ENCODE data around the gene CCDC152. TPM values are rescaled to one million over a fixed set of nuclear protein-coding genes. Genes with fewer than 3 reads are reported as not detected.
"Not testable (repeated sequence)": the region's sequence is repeated elsewhere in the genome, so short reads cannot be mapped to it uniquely, and the experiment has no call there.

CCDC152 gene
- polyA plus RNA-seq, 6 donors from 2014 or later: 0.82 to 5.4 (median 2.8) TPM

DNA sequence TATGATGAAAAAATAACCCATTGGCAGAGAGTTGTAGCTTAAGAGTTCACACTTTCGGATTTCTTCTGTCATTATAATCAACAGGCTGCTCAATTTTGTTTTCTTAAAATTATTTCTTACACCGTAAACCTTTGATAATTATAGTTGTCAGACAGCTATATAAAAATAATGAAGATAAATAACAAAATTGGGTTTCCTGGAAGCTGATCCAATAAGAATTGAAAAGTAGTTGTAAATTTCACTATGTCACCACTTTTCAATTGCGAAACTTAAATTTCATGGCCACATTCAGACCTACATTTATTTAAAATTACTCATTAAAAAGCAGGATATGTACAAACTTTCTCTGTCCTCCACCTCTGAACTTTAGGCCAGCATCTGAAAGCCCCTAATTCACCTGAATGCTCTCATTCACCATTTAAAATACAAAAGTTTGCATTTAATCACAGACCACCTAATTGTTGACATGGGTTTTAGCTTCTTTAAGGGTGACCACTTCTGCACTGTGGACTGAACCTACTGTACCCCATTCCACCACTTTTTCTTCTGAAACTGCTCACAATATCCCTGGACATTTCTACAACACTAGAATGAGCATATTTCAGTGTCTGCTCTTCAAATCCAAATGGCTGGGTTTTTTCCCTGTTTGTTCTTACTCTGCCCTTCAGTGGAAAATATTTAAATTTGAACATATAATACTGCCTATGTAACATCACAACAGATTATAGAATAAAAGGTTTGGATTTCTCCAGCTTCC, 54.4 kb downstream of the CCDC152 start:
- H3K27ac Mint-ChIP-seq: no peak overlapping the region
- no peak overlapping the region for H3K4me3 Mint-ChIP-seq
- ATAC-seq (ENCODE audit: low read depth in 2 of 2) (no peak), DNase-seq (no peak)
- H3K27me3 Mint-ChIP-seq: no peaks in the 10 kb centered on the region
- no peaks in the 10 kb centered on the region for H3K9me3 Mint-ChIP-seq
- no peaks in the 10 kb centered on the region for H3K4me1 Mint-ChIP-seq
- no peaks in the 10 kb centered on the region for H3K36me3 Mint-ChIP-seq

GRCh38 chr5:42811591-42812446, 55.2 kb downstream of the CCDC152 start, which contains the start of gene SELENOP:
SELENOP (minus strand) TSS chr5:42811892; CDS start chr5:42808353, 3,539 bp downstream.
- Mint-ChIP-seq H3K27me3 (no peaks in the 10 kb centered on the region), H3K4me1 (no peaks in the 10 kb centered on the region), H3K27ac (peak within 1 kb of the TSS in 1 of 6 donors; percentile 41), H3K9me3 (no peaks in the 10 kb centered on the region), H3K4me3 (no peak within 1 kb of the TSS), H3K36me3 (no peaks in the 10 kb centered on the region)
- DNase-seq (no peak), ATAC-seq (ENCODE audit: low read depth in 2 of 2) (no peak)

GRCh38 chr5:42812620-42813019, 56.0 kb downstream of the CCDC152 start:
- Mint-ChIP-seq H3K9me3 (no peaks in the 10 kb centered on the region), H3K27ac (no peak overlapping the region), H3K4me1 (no peaks in the 10 kb centered on the region), H3K4me3 (no peak overlapping the region), H3K27me3 (no peaks in the 10 kb centered on the region), H3K36me3 (no peaks in the 10 kb centered on the region)
- no peak for DNase-seq
- no peak for ATAC-seq (ENCODE audit: low read depth in 2 of 2)

DNA sequence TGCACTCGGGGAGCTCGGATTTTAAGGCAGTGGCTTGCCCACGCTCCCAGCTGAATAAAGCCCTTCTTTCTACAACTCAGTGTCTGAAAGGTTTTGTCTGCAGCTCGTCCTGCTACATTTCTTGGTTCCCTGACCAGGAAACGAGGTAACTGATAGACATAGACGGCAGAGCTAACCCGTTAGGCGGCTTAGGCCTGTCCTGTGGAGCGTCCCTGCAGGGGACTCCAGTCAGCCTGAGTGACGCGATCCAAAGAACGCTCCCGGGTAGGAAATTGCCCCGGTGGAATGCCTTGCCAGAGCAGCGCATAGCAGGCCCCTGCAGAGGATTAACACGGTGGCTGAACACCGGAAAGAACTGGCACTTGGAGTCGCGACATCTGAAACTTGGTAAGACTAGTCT, 56.9 kb downstream of the CCDC152 start:
- no peak for ATAC-seq (ENCODE audit: low read depth in 2 of 2)
- Mint-ChIP-seq H3K27me3 (no peaks in the 10 kb centered on the region), H3K27ac (no peak overlapping the region), H3K4me3 (no peak overlapping the region), H3K9me3 (no peaks in the 10 kb centered on the region), H3K4me1 (no peaks in the 10 kb centered on the region), H3K36me3 (no peaks in the 10 kb centered on the region)
- DNase-seq: no peak

- ATAC-seq (ENCODE audit: low read depth in 2 of 2); DNase-seq; H3K4me1 Mint-ChIP-seq; H3K4me3 Mint-ChIP-seq; H3K9me3 Mint-ChIP-seq; H3K27me3 Mint-ChIP-seq; H3K36me3 Mint-ChIP-seq; H3K27ac Mint-ChIP-seq: not testable (repeated sequence)
Measured at GRCh38 chr5:42816546-42816945, 59.9 kb downstream of the CCDC152 start.

DNA sequence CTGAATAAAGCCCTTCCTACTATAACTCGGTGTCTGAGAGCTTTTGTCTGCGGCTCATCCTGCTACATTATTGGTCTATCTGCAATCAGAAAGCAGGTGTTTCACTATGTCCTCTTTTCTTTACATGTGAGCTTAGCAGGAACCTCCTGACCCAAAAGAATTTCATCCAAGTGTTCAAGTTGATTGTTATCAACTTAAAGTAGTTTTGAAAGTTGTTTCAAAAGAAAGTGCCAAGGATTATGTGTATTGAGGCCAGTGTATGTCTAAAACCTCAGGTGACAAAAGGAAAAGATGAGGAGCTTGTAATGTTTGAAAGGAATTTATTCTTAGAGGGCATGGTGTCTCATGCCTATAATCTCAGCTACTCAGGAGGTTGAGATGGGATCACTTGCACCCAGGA, 63.1 kb downstream of the CCDC152 start:
- DNase-seq (no peak), ATAC-seq (ENCODE audit: low read depth in 2 of 2) (no peak)
- Mint-ChIP-seq H3K27me3 (peaks cover 0 to 5% (median 0%) of the 10 kb centered on the region in 3 donors), H3K4me1 (no peaks in the 10 kb centered on the region), H3K4me3 (no peak overlapping the region), H3K9me3 (no peaks in the 10 kb centered on the region), H3K27ac (no peak overlapping the region), H3K36me3 (no peaks in the 10 kb centered on the region)

- Mint-ChIP-seq H3K4me1 (no peaks in the 10 kb centered on the region), H3K4me3 (no peak overlapping the region), H3K27ac (no peak overlapping the region), H3K9me3 (no peaks in the 10 kb centered on the region), H3K36me3 (no peaks in the 10 kb centered on the region), H3K27me3 (peaks cover 0 to 5% (median 3%) of the 10 kb centered on the region in 3 donors)
- ATAC-seq (ENCODE audit: low read depth in 2 of 2): no peak
- no peak for DNase-seq
Measured at GRCh38 chr5:42822548-42822947, 65.9 kb downstream of the CCDC152 start.

GRCh38 chr5:42824347-42824976, 67.8 kb downstream of the CCDC152 start:
- Mint-ChIP-seq H3K4me3 (no peak overlapping the region), H3K36me3 (no peaks in the 10 kb centered on the region), H3K27me3 (peaks cover 0 to 9% (median 5%) of the 10 kb centered on the region in 3 donors)

DNA sequence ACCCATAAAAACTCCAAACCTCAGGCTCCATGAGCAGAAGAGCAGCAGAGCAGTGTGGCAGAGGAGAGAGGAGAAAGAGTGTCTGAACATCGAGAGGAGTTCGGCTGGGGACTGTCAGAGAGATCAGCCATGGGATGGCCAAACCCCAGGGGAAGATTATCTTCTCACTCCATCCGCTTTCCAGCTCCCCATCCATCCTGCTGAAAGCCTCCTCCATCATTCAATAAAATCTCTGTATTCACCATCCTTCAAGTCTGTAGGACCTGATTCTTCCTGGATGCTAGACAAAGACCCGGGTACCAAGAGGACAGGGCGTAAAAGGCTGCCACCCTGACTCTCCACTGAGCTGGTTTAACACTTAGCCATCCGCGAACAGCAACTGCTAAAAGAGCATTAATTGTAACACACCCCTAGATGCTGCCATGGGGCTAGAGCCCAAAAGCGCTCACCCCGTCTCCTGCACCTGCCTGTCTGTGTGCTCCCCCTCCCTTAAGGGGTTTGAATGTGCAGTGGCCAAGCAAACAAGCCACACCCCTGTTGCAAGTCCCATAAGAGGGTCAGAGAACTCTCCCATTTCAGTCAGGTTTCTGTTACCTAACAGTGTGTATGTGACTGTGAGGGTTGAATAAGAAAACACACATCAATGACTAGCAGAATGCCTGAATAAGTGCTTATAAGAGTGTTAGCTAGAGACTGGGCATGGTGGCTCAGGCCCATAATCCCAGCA, 69.0 kb downstream of the CCDC152 start:
- H3K4me3 Mint-ChIP-seq: no peak overlapping the region
- ATAC-seq (ENCODE audit: low read depth in 2 of 2): no peak
- peaks cover 0 to 1% (median 0%) of the 10 kb centered on the region in 7 donors for H3K9me3 Mint-ChIP-seq
- no peaks in the 10 kb centered on the region for H3K4me1 Mint-ChIP-seq
- no peak for DNase-seq
- H3K27ac Mint-ChIP-seq: no peak overlapping the region
- H3K27me3 Mint-ChIP-seq: peaks cover 2 to 10% (median 5%) of the 10 kb centered on the region in 3 donors
- H3K36me3 Mint-ChIP-seq: no peaks in the 10 kb centered on the region

More at GRCh38 chr5:42824347-42824976, 67.8 kb downstream of the CCDC152 start:
- Mint-ChIP-seq H3K9me3 (no peaks in the 10 kb centered on the region), H3K27ac (peak overlapping the region in 1 of 6 donors; percentile 40), H3K4me1 (no peaks in the 10 kb centered on the region)
- no peak for ATAC-seq (ENCODE audit: low read depth in 2 of 2)
- no peak for DNase-seq

DNA sequence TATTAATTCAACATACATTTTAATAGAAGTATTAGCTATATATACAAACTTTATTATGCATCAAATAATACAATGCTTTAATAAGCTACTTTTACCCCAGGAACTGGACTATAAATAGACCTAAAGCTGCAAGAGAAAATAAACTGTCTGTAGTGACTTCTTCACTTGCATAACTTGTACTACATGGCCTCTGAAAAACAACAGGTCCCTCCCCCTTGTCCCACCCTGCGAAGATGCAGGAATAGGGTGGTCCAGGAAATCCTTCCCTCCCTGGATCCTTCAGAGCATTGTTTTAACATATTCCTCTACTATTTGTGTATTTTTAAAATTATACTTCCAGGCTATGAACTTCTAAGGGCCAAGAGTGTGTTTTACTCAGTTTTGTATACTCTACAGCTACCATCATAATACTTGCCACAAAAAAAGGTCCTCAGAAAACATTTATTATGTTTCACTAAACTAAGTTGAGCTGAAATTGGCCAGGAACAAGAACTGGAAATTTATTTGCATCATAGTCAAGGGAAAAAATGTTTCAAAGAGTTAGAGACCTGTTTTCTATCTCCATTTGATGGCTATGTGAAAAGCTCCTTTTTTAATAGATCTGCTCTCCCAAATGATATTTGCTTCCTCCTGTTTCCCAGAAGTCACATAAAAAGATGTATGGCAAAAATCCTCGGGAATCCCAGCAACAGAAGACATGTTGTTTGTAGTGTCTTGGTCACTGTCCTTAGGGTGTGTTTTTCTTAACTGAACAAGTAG, 70.3 kb downstream of the CCDC152 start:
- Mint-ChIP-seq H3K36me3 (no peaks in the 10 kb centered on the region), H3K27me3 (peaks cover 5 to 15% (median 15%) of the 10 kb centered on the region in 3 donors), H3K4me1 (no peaks in the 10 kb centered on the region), H3K9me3 (peaks cover 0 to 1% (median 0%) of the 10 kb centered on the region in 7 donors), H3K4me3 (no peak overlapping the region), H3K27ac (no peak overlapping the region)
- DNase-seq (no peak), ATAC-seq (ENCODE audit: low read depth in 2 of 2) (no peak)

- peaks cover 0 to 1% (median 0%) of the 10 kb centered on the region in 7 donors for H3K9me3 Mint-ChIP-seq
- no peak overlapping the region for H3K27ac Mint-ChIP-seq
- ATAC-seq (ENCODE audit: low read depth in 2 of 2) (no peak), DNase-seq (no peak)
- no peaks in the 10 kb centered on the region for H3K4me1 Mint-ChIP-seq
- H3K36me3 Mint-ChIP-seq: no peaks in the 10 kb centered on the region
- no peak overlapping the region for H3K4me3 Mint-ChIP-seq
- peaks cover 5 to 17% (median 15%) of the 10 kb centered on the region in 3 donors for H3K27me3 Mint-ChIP-seq
Measured at GRCh38 chr5:42828671-42829070, 72.1 kb downstream of the CCDC152 start.

- H3K9me3 Mint-ChIP-seq: peaks cover 0 to 15% (median 4%) of the 10 kb centered on the region in 7 donors
- no peak overlapping the region for H3K4me3 Mint-ChIP-seq
- DNase-seq (no peak), ATAC-seq (ENCODE audit: low read depth in 2 of 2) (no peak)
- H3K4me1 Mint-ChIP-seq: no peaks in the 10 kb centered on the region
- H3K27me3 Mint-ChIP-seq: peaks cover 5 to 17% (median 10%) of the 10 kb centered on the region in 3 donors
- peak overlapping the region in 1 of 6 donors; percentile 28 for H3K27ac Mint-ChIP-seq
- H3K36me3 Mint-ChIP-seq: no peaks in the 10 kb centered on the region
Measured at GRCh38 chr5:42830924-42831323, 74.3 kb downstream of the CCDC152 start.

Data from naive B cell (primary cell).